K562 (cell line): ENCODE data around the gene DHDDS. TPM values are rescaled to one million over a fixed set of nuclear protein-coding genes. Genes with fewer than 3 reads are reported as not detected.

Source experiments
- BRD9 ChIP-seq: fragments of 450-650 bp; IDR thresholded peaks from 2 replicates; pipeline ENCODE4 v1.6.1; 2018; ENCODE audit warnings: low read depth; ENCODE audit not compliant: partially characterized antibody
- CREM ChIP-seq: IDR thresholded peaks from 2 replicates; pipeline ENCODE4 v1.6.1; 2014; ENCODE audit warnings: antibody characterized with exemption, low read depth
- KLF16 ChIP-seq: IDR thresholded peaks from 2 replicates; pipeline ENCODE4 v1.6.1; 2016; ENCODE audit warnings: antibody characterized with exemption
- MCM5 ChIP-seq: fragments of 450-650 bp; IDR thresholded peaks from 2 replicates; pipeline ENCODE4 v1.6.1; 2016; ENCODE audit warnings: low read depth
- NR2C1 ChIP-seq, 2 experiments: fragments of 450-650 bp; IDR thresholded peaks; 2 replicates each; pipeline ENCODE4 v1.6.1; 2017; ENCODE audit warnings: mild to moderate bottlenecking in 2 of 2, antibody characterized with exemption in 1 of 2, inconsistent platforms in 1 of 2, missing compliant biosample characterization in 1 of 2, missing genetic modification characterization in 1 of 2
- STAG1 ChIP-seq: sonication (generic); formaldehyde crosslinking; IDR thresholded peaks from 2 replicates; pipeline ENCODE4 v1.5.0; 2020; ENCODE audit warnings: missing genetic modification reagents, borderline replicate concordance
- polyA plus RNA-seq, 8 experiments: library from polyadenylated mRNA; depleted of rRNA in 4 of 8; stranded (reverse) in 5 of 8; unstranded in 3 of 8; fragments of >200 nt; fragmentation: Nextera tagmentation in 2 of 8; fragmentation: Illumina TruSeq in 1 of 8; extraction: Ambion mirVana in 2 of 8; extraction: Trizol in 1 of 8; gene quantifications; 2 replicates each; pipeline versions ENCODE4 v1.2.1 to v1.2.3, GENCODE V29; 2011 to 2014; ENCODE audit warnings: inconsistent platforms in 1 of 8, missing spikeins in 1 of 8
- total RNA-seq, 7 experiments: library from RNA; depleted of rRNA in 6 of 7; stranded (reverse); fragments of >200 nt in 6 of 7; fragmentation: Illumina TruSeq in 2 of 7; extraction: Trizol in 2 of 7; gene quantifications; 2 replicates each; pipeline versions ENCODE4 v1.2.1 to v1.2.3, GENCODE V29; 2011 to 2021; ENCODE audit warnings: low replicate concordance in 1 of 7
- TF ChIP-seq, protein P1 (sequence below), 2 experiments: fragments of 150-350 bp in 1 of 2; IDR thresholded peaks; 2 replicates each; pipeline ENCODE4 v1.6.1; 2012 to 2016; ENCODE audit warnings: low read depth in 2 of 2, low read length in 2 of 2, mild to moderate bottlenecking in 1 of 2, moderate library complexity in 1 of 2
- TF ChIP-seq, protein P2 (sequence below): IDR thresholded peaks from 2 replicates; pipeline ENCODE4 v1.6.1; 2014; ENCODE audit warnings: antibody characterized with exemption
- TF ChIP-seq, protein P3 (sequence below): IDR thresholded peaks from 2 replicates; pipeline ENCODE4 v1.6.1; 2011; ENCODE audit warnings: borderline replicate concordance, low read depth, mild to moderate bottlenecking, moderate library complexity, low read length; ENCODE audit not compliant: insufficient read depth, poor library complexity, severe bottlenecking

Gene DHDDS
- total and polyA plus RNA-seq, 9 of the 15 experiments (the other 6 are each of a cell fraction or from before 2014, with no cell fraction given), result 33.3 to 55.0 (median 44.3) TPM

DNA sequence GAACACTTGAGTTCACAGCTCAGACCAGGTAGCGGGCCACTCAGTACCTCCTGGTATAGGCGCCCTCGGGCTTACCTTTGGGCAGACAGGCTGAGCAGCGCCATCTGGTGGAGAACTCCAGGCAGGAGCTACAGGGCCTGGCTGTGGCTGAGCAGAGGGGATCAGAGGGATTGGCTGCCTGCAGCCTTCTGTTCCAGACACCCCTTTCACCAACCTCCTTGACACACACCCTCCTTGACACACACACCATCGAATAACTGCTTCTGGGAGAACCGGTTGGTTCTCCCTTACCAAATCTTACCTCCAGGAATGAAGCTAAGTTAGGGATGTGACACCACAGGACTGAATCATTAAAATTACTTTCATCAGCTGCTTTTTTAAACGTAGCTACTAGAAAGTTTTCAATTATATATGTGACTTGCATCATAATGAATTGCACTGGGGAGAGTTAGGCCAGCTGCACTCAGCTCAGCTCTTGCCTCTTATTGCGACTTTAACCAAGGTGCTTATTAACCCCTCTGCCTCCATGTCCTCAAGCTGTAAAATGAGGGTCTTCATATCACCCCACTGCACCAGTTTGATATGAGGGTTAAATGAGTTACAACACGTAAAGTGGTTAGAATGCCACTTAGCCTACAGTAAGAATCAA is 14.9 kb upstream of the DHDDS start (continued):
- TF ChIP-seq, protein P1, sequence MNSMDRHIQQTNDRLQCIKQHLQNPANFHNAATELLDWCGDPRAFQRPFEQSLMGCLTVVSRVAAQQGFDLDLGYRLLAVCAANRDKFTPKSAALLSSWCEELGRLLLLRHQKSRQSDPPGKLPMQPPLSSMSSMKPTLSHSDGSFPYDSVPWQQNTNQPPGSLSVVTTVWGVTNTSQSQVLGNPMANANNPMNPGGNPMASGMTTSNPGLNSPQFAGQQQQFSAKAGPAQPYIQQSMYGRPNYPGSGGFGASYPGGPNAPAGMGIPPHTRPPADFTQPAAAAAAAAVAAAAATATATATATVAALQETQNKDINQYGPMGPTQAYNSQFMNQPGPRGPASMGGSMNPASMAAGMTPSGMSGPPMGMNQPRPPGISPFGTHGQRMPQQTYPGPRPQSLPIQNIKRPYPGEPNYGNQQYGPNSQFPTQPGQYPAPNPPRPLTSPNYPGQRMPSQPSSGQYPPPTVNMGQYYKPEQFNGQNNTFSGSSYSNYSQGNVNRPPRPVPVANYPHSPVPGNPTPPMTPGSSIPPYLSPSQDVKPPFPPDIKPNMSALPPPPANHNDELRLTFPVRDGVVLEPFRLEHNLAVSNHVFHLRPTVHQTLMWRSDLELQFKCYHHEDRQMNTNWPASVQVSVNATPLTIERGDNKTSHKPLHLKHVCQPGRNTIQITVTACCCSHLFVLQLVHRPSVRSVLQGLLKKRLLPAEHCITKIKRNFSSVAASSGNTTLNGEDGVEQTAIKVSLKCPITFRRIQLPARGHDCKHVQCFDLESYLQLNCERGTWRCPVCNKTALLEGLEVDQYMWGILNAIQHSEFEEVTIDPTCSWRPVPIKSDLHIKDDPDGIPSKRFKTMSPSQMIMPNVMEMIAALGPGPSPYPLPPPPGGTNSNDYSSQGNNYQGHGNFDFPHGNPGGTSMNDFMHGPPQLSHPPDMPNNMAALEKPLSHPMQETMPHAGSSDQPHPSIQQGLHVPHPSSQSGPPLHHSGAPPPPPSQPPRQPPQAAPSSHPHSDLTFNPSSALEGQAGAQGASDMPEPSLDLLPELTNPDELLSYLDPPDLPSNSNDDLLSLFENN (IDR thresholded peaks at IDR 0.05; ENCODE audit: low read depth in 2 of 2, low read length in 2 of 2), result 0 out of 4 replicates have a peak, but pooled peaks of 1 of the 2 experiments have one; percentile 31
- TF ChIP-seq, protein P2, sequence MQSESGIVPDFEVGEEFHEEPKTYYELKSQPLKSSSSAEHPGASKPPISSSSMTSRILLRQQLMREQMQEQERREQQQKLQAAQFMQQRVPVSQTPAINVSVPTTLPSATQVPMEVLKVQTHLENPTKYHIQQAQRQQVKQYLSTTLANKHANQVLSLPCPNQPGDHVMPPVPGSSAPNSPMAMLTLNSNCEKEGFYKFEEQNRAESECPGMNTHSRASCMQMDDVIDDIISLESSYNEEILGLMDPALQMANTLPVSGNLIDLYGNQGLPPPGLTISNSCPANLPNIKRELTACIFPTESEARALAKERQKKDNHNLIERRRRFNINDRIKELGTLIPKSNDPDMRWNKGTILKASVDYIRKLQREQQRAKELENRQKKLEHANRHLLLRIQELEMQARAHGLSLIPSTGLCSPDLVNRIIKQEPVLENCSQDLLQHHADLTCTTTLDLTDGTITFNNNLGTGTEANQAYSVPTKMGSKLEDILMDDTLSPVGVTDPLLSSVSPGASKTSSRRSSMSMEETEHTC, result no peak
- no peak for TF ChIP-seq NR2C1 (IDR thresholded peaks at IDR 0.05)
- TF ChIP-seq NR2C1 (tag; IDR thresholded peaks at IDR 0.05), result no peak
- TF ChIP-seq STAG1, result peak; percentile 59; the same call in 1 of the 2 replicates
- TF ChIP-seq MCM5, result no peak
- TF ChIP-seq, protein P3, sequence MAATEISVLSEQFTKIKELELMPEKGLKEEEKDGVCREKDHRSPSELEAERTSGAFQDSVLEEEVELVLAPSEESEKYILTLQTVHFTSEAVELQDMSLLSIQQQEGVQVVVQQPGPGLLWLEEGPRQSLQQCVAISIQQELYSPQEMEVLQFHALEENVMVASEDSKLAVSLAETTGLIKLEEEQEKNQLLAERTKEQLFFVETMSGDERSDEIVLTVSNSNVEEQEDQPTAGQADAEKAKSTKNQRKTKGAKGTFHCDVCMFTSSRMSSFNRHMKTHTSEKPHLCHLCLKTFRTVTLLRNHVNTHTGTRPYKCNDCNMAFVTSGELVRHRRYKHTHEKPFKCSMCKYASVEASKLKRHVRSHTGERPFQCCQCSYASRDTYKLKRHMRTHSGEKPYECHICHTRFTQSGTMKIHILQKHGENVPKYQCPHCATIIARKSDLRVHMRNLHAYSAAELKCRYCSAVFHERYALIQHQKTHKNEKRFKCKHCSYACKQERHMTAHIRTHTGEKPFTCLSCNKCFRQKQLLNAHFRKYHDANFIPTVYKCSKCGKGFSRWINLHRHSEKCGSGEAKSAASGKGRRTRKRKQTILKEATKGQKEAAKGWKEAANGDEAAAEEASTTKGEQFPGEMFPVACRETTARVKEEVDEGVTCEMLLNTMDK, result peak; percentile 58
- TF ChIP-seq KLF16, result 0 out of 2 replicates have a peak, but pooled peaks have one; percentile 39
- no peak for TF ChIP-seq BRD9
- TF ChIP-seq CREM, result 0 out of 2 replicates have a peak, but pooled peaks have one; percentile 11
